ENCODE results near the gene BCAR1.

- no peak for TF ChIP-seq CTCF (CRISPR knock-in tag; IDR thresholded peaks at IDR 0.05)
- no peak for TF ChIP-seq HMG20B (CRISPR knock-in tag; conservative IDR thresholded peaks at IDR 0.05)
- no peak for TF ChIP-seq ZNF713 (CRISPR knock-in tag; IDR thresholded peaks at IDR 0.05)
- TF ChIP-seq ZNF572 (CRISPR knock-in tag; IDR thresholded peaks at IDR 0.05): no peak
- no peak for TF ChIP-seq SUZ12 (IDR thresholded peaks at IDR 0.05; ENCODE audit: low read depth, low read length)
- TF ChIP-seq GZF1 (CRISPR knock-in tag; IDR thresholded peaks at IDR 0.05): no peak
- TF ChIP-seq FOXP1 (IDR thresholded peaks at IDR 0.05): no peak
- TF ChIP-seq FOXP1 (CRISPR knock-in tag; IDR thresholded peaks at IDR 0.05): no peak
- TF ChIP-seq RBAK (CRISPR knock-in tag; IDR thresholded peaks at IDR 0.05): no peak
- no peak for TF ChIP-seq PAX8 (CRISPR knock-in tag; IDR thresholded peaks at IDR 0.05; ENCODE audit: borderline replicate concordance)
Measured at GRCh38 chr16:75204410-75204758, 47.0 kb downstream of the BCAR1 start.

Data from HepG2 (cell line).